ENCODE results near the gene MLST8.

MLST8 gene

DNA sequence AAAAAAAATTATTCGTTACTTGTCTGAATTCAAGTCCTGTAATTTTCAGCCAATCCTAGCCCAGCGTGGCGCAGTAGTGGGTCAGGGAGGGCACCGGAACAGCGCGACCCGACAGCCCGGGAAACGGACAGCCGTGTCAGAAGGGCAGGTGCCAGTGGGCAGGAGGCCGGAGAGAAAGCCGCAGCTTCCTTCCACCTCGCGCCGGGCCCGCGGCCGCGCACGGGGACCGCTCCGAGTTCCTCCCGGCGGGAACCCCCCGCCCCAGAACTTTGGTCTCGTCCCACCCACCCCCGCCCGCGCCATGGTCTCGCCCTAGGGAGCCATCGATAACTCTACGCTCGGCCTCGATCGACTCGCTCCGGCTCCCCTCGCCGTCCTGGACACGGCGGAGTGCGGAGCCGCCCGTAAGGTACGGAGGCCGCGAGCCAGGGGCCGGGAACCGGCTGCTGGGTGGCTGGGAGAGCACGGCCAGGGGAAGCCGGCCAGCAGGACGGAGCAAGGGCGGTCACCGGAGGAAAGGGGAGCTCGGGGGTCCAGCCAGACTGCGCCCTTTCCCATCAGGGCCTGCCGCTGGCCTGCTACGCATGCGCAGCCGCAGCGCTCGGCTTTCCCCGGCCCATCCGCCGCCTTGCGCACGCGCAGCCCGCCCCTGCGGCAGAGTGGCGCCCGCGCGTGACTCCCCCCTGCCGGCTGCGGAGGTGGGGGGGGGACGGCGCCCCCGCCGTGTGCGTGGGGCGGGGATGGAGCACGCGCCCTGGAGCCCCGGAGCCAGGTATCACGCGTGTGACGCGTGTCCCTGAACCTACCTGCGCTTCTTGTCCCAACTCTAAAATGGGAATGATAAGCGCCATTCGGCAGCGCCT, at the start of gene MLST8:
MLST8 (plus strand) TSS at position 351 of the 863 bp plus-strand sequence. CDS start 632 bp downstream, outside the sequence.
- DNase-seq, result peak; percentile 73

GRCh38 chr16:2155977-2156848, 49.0 kb upstream of the MLST8 start:
- DNase-seq, result peak; percentile 10

DNA sequence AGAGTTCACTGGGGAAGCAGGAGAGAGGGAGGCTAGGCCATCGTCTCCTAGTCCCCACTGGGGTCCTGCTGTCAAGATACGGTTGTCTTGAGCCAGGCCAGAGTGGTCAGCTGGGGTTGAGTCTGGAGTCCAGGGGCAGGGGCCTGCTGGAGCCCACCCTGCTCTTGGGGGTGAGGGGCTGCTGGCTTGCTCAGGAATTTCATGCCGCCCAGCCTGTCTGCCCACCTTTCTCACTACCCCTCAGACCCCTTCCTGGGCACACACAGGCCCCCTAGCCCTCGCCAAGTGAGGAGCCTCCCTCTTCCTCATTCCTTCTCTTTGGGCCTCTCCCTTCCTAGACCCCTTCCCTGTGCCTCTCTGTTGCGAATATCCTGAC, 48.4 kb upstream of the MLST8 start:
- DNase-seq, result no peak

- DNase-seq, result no peak
These were observed 47.6 kb upstream of the MLST8 start for GRCh38 chr16:2157480-2158261.

DNA sequence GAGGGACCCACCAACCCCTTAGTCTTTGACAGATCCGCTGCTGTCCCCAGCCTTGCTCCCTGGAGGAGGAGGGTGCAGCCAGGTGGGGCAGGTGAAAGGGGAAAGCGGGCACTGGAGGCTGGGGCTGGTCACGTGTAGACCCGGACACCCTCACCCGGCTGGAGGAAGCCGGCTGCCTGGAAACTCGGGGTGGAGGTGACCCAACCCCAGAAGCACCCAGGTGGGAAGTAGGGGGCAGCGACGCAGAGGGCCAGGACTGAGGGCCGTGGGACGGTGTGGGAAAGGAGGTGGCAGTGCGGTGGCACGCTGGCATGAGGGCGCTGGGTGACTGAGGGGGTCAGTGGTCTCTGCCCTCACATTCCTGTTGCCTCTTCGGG, 47.0 kb upstream of the MLST8 start:
- DNase-seq, result no peak

- DNase-seq, result no peak
These were observed 45.9 kb upstream of the MLST8 start for GRCh38 chr16:2159175-2159838.

DNA sequence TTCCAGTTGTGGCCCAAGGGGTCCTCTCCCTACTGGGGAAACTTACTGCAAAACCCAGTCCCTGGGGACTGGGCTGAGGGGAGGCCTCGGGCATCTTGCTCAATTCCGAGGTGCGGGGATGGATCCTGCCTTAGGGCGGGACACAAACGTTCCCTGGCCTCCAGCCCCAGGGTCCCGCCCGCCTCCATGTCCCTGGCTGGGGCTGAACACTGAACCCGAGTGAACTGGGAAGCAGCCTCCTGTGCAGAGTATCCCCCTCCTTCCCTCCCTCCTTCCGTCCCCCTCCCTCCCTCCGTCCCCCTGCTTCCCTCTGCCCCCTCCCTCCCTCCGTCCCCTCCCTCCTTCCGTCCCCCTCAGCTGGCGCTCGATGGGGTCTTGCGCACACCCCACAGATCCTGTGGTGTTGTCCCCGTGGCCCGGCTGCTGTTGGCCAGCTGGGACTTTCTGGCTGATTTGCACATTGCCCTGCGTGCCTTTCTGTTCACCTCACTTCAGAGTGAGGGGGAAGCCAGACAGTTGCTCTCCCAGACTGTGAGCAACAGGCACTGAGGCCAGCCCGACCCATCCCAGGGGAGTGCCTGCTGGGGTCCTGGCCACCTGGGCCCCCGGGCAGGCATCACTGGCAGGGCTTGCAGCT, 44.2 kb upstream of the MLST8 start:
- DNase-seq, result no peak

- no peak for DNase-seq
These were observed 43.3 kb upstream of the MLST8 start for GRCh38 chr16:2161911-2162310.

DNA sequence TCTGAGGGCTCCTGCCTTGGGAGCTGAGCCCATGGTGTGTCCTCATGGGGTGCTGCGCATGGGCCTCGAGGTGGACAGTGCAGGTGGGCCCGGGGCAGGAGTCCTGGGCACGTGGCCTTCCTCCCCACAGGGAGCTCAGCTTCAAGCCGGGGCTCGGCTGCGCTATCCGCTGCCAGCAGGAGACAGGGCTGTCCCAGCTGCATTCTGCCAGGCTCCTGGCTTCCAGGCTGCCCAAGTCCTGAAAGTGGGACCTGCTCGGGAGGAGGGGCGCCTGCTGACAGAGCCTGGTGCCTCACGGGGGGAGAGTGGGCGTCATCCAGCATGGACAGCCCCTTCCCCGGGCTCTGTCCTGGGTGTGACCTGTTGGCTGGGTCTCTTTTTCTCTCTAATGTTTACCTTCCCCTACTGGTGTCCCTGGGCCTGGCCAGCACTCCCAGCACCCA, 42.6 kb upstream of the MLST8 start:
- DNase-seq, result no peak

GRCh38 chr16:2163211-2163881, 41.9 kb upstream of the MLST8 start:
- no peak for DNase-seq

- no peak for DNase-seq
These were observed 39.4 kb upstream of the MLST8 start for GRCh38 chr16:2165861-2166260.

DNA sequence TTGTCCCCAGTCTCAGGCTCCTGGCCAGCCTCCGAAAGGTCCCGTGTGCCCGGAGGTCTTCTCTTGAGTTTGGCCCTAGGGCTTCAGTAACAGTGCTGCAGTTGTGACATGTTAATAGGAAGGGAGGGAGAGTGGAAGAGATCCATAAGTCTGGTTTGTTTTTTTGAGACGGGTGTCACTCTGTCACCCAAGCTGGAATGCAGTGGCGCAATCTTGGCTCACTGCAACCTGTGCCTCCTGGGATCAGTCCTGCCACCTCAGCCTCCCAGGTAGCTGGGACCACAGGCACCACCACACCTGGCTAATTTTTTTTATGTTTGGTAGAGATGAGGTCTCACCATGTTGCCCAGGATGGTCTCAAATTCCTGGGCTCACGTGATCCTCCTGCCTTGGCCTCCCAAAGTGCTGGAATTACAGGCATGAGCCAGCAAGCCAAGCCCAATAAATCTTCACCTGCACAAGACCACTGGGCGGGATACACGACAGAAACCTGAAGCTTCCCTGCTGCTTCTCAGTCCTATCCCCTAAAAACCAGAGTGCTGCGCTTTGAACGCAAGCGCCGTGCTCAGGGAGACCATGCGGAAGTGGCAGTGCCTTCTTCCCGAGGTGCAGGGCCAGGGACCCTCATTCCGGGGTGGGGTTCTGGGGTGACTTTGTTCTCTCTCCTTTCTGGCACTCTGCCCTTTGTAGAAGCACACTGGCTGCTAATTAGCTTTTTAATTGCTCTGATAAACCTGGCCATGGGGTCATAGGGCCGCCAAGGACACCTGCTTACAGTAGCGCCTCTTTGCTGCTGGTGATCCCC, 38.8 kb upstream of the MLST8 start:
- no peak for DNase-seq

DNA sequence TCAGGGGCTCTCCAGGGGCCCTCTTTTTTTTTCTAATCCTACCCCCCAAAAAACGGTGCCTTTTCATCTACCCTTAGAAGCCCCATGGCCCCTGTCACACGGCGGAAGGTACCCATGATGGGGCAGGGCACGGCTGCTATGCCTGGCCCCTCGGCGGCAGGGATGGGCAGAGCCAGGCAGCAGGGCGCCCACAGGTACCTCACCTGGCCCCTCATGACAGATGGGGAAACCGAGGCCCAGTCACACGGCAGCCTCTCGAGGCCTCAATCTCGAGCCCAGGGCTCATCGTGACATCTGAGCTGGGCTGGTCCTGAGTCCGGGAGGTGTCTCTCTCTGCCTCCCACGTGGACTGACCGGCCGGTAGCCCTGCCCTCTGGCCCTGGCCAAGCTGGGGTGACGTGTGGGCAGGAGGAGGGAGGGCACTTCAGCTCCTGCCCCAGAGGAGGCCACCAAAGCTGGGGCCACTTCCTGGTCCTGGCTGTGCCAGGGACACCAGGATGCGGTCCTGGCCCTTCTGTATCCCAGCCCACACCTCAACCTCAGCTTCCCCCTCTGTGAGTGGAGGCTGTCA, 38.1 kb upstream of the MLST8 start:
- no peak for DNase-seq

- DNase-seq, result no peak
These were observed 35.2 kb upstream of the MLST8 start for GRCh38 chr16:2170080-2170479.

DNA sequence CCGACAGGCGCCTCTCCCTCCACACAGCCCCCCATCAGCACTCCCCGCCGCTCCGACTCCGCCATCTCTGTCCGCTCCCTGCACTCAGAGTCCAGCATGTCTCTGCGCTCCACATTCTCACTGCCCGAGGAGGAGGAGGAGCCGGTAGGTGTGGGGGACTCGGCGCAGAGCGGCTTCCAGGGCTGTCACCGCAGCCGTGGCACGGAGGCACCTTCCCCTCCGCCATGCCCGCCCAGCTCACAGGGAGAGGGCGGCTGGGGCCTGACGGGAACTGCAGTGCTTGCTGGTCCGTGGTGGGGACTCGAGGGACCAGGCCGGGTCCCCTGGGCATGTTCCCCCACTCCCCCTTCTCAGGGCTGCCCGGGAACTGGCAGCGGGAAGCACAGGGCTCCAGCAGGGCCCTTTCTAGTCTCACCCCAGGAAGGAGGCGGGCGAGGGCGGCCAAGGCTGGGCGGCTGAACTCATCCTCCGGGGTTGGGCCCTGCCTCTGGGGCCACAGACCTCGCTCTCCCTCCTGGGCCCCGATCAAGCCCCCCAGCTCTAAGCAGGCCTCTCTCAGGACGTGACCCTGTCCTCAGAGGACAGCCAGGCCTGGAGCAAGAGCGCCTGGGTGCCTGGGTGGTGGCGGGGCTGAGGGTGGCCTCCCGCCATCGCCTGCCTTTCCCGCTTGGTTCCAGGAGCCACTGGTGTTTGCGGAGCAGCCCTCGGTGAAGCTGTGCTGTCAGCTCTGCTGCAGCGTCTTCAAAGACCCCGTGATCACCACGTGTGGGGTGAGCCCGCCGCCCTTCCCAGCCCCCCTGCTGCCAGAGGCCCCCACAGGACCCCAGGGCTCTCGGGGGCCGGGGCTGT, 34.4 kb upstream of the MLST8 start:
- DNase-seq, result no peak

DNA sequence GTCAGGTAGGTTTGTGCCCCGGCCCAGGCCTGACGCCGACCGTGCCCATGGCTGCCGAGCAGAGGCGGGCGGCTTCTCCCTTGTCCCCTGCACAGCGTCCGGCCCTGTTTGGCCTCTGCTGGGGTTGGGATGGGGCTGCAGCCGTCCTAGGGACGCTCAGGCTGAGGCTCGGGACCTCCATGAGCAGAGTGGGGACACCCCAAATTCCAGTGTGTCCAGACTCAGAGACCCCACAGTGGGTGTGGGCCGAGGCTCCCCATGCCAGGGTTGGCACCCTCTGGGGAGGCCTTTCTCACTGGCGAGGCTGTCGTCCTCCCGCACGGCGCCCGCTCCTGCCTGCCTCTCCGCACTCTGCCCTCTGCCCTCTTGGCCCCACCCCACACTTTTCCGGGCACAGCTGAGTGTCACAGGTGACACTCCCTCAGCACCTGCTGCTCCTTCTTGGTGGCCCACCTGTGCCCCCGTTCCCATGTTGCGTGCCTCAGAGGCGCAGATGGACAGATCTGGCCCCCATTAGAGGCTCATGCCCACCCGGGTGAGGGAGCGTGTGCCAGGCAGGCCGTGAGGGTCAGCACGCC, 33.6 kb upstream of the MLST8 start:
- no peak for DNase-seq

- DNase-seq, result no peak
These were observed 32.4 kb upstream of the MLST8 start for GRCh38 chr16:2172688-2173335.

DNA sequence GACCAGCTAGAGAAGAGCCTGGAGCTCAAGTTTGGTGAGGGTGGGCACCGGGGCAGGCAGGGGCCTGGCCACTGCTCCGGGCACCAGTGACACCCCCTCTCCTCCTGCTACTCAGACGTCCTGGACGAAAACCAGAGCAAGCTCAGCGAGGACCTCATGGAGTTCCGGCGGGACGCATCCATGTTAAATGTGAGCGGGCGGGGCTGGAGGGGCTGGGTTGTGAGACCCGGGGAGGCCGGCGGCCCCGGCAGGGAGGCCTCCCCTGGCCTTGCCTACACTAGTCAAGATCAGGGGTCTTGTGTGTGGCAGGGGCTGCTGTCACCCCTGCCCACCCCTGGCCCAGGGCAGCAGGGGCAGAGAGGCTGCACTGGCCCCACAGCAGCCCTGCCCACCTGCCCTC, 31.9 kb upstream of the MLST8 start:
- no peak for DNase-seq

Data from GF-D8 (cell line).